GM21723 (cell line): ENCODE data around the gene AGBL4.

Source experiments
- ATAC-seq: cut with Tn5 transposase; IDR thresholded peaks from one replicate; pipeline ENCODE4 v1.9.1; 2021; ENCODE audit warnings: mild to moderate bottlenecking, moderate library complexity; ENCODE audit not compliant: unreplicated experiment

The AGBL4 gene

GRCh38 chr1:48619539-48619938 lies 1404.2 kb downstream of the AGBL4 start:
- no peak for ATAC-seq

DNA sequence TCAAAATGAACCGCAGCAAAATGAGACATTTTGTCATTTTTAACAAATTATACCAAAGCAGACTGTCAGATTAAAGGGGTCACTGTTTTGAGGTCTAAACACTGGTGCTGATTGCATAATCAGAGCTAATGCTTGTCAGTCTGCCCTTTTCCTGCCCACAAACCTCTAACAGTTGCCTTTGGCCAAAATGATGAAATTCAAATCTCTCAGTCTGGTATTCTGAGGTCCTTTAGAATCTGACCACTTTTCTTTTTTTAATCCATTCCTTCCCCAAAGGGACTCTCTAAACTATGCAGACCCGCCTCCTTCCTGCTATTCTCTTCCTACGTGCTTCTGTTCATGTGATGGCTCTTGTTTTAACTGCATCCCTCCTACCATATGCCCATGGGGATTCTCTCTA lies 1406.5 kb downstream of the AGBL4 start:
- ATAC-seq, result no peak

- no peak for ATAC-seq
Measured at GRCh38 chr1:48616710-48617109, 1407.0 kb downstream of the AGBL4 start.

GRCh38 chr1:48611841-48612240 lies 1411.9 kb downstream of the AGBL4 start:
- ATAC-seq, result no peak

GRCh38 chr1:48610628-48611542 lies 1412.9 kb downstream of the AGBL4 start:
- ATAC-seq, result no peak

DNA sequence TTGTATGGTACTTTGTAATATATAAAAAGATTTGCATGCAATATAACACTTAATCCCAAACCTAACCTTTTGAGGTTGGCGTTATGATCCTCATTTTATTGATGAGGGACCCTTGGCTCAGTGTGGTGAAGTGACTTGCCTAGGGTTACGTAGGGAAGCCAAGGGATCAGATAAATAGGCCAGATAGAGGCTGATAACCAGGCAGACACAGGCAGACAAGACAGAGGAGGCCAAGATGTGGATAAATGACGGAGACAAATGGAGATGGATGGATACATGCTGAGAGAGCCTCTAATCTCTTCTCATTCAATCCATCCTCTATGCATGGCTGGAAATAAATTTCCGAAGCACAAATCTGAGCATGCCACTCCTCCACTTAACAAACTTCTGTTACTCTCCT lies 1414.9 kb downstream of the AGBL4 start:
- ATAC-seq, result no peak

- ATAC-seq, result no peak
Measured at GRCh38 chr1:48603222-48603621, 1420.5 kb downstream of the AGBL4 start.

DNA sequence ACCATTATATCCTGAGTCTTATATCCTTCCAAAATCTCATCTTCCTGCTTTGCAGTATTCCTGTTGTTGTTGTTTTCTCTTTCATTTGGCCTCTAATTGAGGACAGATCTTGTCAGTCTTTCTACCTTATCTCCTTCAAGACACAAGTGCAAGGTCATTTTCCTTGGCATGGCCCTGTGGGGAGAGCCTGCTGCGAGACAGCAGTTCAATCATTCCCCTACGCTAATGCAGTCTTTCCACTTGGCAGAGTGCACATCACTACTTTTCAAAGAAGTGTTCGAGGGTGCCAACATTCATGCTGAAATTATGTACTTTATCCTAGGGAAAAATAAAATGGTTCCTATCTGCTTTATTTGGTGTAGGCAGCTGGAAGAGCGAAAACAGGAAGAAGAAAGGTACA lies 1421.4 kb downstream of the AGBL4 start:
- ATAC-seq, result no peak

DNA sequence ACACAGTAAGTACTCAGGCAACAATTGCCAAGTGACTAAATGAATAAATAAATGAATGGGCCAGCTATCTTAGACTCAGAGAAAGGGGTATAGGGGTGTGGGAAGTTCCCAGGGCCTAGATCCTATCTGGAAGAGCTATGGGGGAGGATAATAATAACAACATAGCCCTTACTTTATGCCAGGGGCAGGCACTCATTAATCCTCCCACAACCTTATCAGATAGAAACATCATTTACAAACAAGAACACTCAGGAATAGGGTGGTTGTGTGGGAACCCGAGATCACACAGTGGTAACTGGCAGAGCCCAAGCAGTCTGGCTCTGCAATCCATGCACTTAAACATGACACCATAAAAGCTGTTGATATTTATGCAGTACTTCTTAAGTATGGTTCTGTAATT lies 1423.6 kb downstream of the AGBL4 start:
- no peak for ATAC-seq

DNA sequence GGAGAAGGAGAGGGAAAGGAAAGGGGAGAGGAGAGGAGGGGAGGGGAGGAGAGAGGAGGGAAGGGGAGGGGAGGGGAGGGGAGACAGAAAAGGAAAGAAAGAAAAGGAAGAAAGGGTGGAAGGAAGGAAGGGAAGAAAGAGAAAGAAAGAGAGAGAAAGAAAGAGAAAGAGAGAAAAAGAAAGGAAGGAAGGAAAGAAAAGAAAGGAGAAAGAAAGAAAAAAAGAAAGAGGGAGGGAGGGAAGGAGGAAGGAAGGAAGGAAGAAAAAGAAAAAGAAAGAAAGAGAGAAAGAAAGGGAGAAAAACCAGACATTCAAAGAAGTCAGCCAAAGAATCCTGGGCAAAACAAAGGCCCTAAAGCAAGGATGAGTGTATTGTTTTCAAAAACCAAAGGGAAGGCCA lies 1426.1 kb downstream of the AGBL4 start:
- no peak for ATAC-seq

GRCh38 chr1:48596046-48596445 lies 1427.7 kb downstream of the AGBL4 start:
- no peak for ATAC-seq

- ATAC-seq, result no peak
Measured at GRCh38 chr1:48595613-48596012, 1428.1 kb downstream of the AGBL4 start.

DNA sequence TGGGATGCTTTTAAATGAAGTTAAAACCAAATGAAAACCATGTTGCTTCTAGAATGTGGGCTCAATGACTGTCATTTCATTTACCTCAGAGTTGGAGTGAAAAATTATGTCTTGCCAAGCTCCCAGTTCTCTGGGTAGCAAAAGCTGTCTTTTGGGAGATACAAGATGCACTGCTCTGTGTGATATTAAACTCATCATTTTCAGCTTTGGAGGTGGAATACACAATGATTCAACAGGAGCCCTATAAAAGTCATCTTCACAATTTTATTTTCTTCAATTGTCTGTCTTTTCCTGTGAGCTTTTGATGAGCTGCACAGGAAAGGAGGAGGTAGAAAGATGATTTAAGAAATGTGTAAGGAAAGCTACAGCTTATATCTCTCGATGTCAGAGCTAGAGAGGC lies 1431.4 kb downstream of the AGBL4 start:
- no peak for ATAC-seq

GRCh38 chr1:48591181-48591580 lies 1432.6 kb downstream of the AGBL4 start:
- no peak for ATAC-seq

DNA sequence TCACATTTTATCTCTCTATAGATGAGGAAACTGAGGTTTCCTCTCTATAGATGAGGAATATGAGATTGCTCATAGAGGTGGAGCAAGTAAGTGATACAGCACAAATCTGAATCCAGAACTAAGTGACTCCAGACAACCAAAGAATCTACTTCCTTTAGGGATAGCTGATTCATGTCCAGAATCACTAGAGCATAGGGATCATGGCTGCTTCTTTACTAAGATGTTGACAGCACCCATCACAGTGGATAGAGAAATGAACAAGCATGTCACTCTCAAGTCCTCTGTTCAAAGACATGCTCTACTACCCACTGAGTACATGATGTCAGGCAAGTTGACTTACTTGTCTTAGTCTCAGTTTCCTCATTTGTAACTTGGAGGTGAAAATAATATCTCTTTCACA lies 1435.7 kb downstream of the AGBL4 start:
- no peak for ATAC-seq

DNA sequence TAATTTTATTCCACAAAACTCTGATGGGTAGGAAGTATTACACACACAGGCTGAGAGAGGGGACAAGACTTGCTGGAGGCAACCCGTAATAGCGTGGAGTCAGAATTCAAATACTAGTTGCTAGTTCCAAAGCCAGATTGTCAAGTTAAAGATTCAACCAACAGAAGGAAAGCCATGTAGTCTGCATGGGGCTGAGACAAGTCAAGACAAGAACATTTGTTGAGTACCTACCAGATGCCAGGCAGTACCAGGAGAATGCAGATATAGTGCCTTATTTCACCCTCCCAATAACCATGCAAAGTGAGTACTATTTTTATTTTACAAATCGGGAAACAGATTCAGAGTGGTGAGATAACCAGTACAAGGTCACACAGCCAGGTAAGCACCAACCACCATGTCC lies 1441.3 kb downstream of the AGBL4 start:
- no peak for ATAC-seq

DNA sequence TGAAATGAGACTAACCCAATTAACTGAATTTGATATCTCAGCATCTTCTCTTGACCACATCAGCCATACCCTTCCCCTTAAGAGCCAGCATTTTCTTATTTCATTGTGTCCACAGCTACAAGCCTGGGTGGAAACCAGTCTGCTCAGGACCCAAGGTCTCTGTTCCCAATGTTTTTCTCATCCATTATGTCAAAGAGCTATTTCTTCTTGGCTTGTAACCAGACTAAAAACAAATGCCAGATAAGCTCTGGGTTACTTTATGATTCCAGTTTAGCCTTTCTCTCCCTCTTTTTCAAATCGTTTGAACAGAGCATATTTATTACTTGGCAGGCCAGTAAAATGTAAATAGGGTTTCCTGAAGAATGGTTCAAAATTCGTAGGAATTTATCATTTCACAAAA lies 1442.5 kb downstream of the AGBL4 start:
- ATAC-seq, result no peak

- ATAC-seq, result no peak
Measured at GRCh38 chr1:48576565-48576964, 1447.2 kb downstream of the AGBL4 start.

- peak; percentile 79 for ATAC-seq
Measured at GRCh38 chr1:48572646-48573258, 1451.0 kb downstream of the AGBL4 start.

DNA sequence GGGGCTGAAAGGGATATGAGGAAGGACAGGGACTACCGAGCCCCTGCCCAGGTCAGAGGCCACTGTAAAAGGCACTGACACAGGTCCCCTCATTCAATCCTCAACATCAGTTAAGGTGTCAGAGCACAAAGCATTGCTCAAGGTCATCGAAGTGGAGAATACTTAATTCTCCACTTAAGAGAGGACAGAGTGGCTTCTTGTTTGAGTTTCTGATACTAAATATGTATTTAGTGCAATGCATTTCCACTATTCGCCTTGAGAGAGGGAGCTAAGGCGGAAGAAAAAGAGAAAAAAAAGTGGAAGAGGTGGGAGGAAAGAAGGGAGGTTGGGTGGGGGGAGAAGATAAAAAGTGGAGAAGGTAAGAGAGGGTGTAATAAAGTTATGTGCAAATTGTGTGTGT lies 1451.6 kb downstream of the AGBL4 start:
- ATAC-seq, result no peak

DNA sequence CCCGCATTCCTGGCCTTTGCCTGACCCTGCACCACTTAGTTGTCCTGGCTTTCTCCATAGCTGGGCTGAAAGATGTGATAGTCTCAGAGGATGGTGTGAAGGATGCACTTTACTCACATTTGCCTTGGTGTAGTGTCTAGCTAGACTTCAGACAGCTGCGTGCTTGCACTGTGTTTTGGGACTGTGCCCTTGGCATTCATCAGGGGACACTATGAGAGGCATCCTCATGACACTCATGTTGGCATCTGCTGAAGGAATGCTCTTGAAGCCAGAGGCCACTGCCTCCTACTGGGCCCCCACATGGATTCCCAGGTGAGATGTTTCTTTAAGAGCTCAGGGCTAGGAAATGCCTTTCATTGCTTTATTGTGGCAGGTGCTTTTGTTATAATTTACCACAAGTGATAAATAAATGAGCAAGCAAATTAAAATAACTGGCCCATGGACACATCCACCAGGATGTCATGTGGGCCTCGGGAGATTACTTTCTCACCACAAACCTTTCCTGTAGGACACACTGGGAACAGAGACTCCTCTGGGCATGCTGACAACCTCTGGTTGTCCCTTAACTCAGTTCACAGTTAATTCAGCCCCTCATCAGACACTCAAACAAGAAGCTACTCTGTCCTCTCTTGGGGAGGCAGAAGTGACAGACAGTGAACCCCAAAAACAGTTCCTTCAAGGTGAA lies 1452.3 kb downstream of the AGBL4 start:
- ATAC-seq, result no peak

DNA sequence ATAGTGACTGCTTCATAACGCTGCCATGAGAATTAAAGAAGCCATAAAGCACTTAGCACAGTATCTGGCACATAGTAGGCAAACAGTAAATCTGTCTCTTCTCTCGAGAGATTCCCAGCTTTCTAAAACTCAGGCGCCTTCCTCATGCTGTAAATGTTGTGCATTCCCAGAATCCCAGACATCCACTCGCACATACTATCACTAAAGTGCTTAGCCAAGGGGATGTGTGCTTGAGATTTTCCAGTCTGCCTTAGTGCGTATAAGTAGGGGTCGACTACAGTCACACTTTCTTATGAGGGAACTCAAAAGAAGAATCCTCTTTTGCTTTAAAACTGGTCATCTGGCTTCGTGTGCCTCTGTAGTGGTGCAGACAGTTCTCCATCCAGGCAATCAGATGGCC lies 1453.2 kb downstream of the AGBL4 start:
- ATAC-seq, result no peak
